HG02885 (cell line): ENCODE measurements around the gene GBP5.

Source experiments
- ATAC-seq: cut with Tn5 transposase; IDR thresholded peaks from one replicate; pipeline ENCODE4 v1.9.1; 2021; ENCODE audit warnings: mild to moderate bottlenecking; ENCODE audit not compliant: unreplicated experiment, poor library complexity

The GBP5 gene

GRCh38 chr1:89272269-89273041, at the start of gene GBP5:
TSS of gene GBP5 (minus strand) at chr1:89272860. CDS start at chr1:89269555, 3,305 bp downstream.
- ATAC-seq, result peak; percentile 76

GRCh38 chr1:89322402-89322801, 49.7 kb upstream of the GBP5 start:
- ATAC-seq, result no peak

- ATAC-seq, result no peak
Observed at GRCh38 chr1:89312572-89312971, 39.9 kb upstream of the GBP5 start.

- ATAC-seq, result no peak
Observed at GRCh38 chr1:89311757-89312156, 39.1 kb upstream of the GBP5 start.

GRCh38 chr1:89310976-89311375, 38.3 kb upstream of the GBP5 start:
- ATAC-seq, result peak; percentile 23

GRCh38 chr1:89310505-89310904, 37.8 kb upstream of the GBP5 start:
- ATAC-seq, result peak; percentile 92

GRCh38 chr1:89309828-89310227, 37.2 kb upstream of the GBP5 start:
- ATAC-seq, result no peak

- no peak for ATAC-seq
Observed at GRCh38 chr1:89306273-89306672, 33.6 kb upstream of the GBP5 start.

GRCh38 chr1:89305493-89305892, 32.8 kb upstream of the GBP5 start:
- ATAC-seq, result no peak

- no peak for ATAC-seq
Observed at GRCh38 chr1:89304572-89305230, 32.0 kb upstream of the GBP5 start.

GRCh38 chr1:89302697-89303332, 30.2 kb upstream of the GBP5 start:
- ATAC-seq, result no peak

- peak; percentile 87 for ATAC-seq
Observed at GRCh38 chr1:89299739-89300463, 27.2 kb upstream of the GBP5 start.

- ATAC-seq, result peak; percentile 57
Observed at GRCh38 chr1:89298461-89298860, 25.8 kb upstream of the GBP5 start.

- ATAC-seq, result no peak
Observed at GRCh38 chr1:89295187-89295586, 22.5 kb upstream of the GBP5 start.

- ATAC-seq, result no peak
Observed at GRCh38 chr1:89291276-89291675, 18.6 kb upstream of the GBP5 start.

- ATAC-seq, result no peak
Observed at GRCh38 chr1:89288051-89288340, 15.3 kb upstream of the GBP5 start.

- ATAC-seq, result peak; percentile 18
Observed at GRCh38 chr1:89287181-89288050, 14.8 kb upstream of the GBP5 start.

GRCh38 chr1:89286549-89287180, 14.0 kb upstream of the GBP5 start:
- peak; percentile 96 for ATAC-seq

GRCh38 chr1:89285745-89286380, 13.2 kb upstream of the GBP5 start:
- no peak for ATAC-seq
